Measurements from ENCODE around the gene ZC3H7A. TPM values are rescaled to one million over a fixed set of nuclear protein-coding genes. Genes with fewer than 3 reads are reported as not detected.

Gene ZC3H7A
- total RNA-seq, 2 donors from 2014 or later = 29.0 to 32.1 TPM

- Histone ChIP-seq H3K27ac (peak overlapping the region; percentile 93 to 98), H3K9me3 (no peaks in the 10 kb centered on the region), H3K36me3 (no peaks in the 10 kb centered on the region), H3K4me3 (peak overlapping the region; percentile 63 to 89), H3K27me3 (no peaks in the 10 kb centered on the region), H3K4me1 (peaks cover 0 to 60% of the 10 kb centered on the region in 2 donors)
- TF ChIP-seq CTCF (IDR thresholded peaks at IDR 0.05) = no peak
- DNase-seq (ENCODE audit: low spot score) = no peak
These were observed 870 bp upstream of the ZC3H7A start for GRCh38 chr16:11797957-11798299.

GRCh38 chr16:11796227-11797165 lies 562 bp downstream of the ZC3H7A start:
- Histone ChIP-seq H3K27ac (peak overlapping the region; percentile 98 to 100), H3K36me3 (no peaks in the 10 kb centered on the region), H3K9me3 (no peaks in the 10 kb centered on the region), H3K4me1 (peaks cover 0 to 68% of the 10 kb centered on the region in 2 donors), H3K27me3 (no peaks in the 10 kb centered on the region), H3K4me3 (peak overlapping the region; percentile 82 to 89)
- TF ChIP-seq CTCF (IDR thresholded peaks at IDR 0.05) = no peak
- peak; percentile 81 for DNase-seq (ENCODE audit: low spot score)

- Histone ChIP-seq H3K27me3 (no peaks in the 10 kb centered on the region), H3K36me3 (no peaks in the 10 kb centered on the region), H3K27ac (peak overlapping the region; percentile 98 to 100), H3K4me1 (peaks cover 0 to 75% of the 10 kb centered on the region in 2 donors), H3K4me3 (peak overlapping the region; percentile 82 to 89), H3K9me3 (no peaks in the 10 kb centered on the region)
- no peak for TF ChIP-seq CTCF (IDR thresholded peaks at IDR 0.05)
- no peak for DNase-seq (ENCODE audit: low spot score)
These were observed 1.2 kb downstream of the ZC3H7A start for GRCh38 chr16:11795887-11796226.

GRCh38 chr16:11794996-11795886 lies 1.8 kb downstream of the ZC3H7A start:
- no peak for DNase-seq (ENCODE audit: low spot score)
- peak overlapping the region; percentile 98 to 100 for H3K27ac ChIP-seq
- TF ChIP-seq CTCF (IDR thresholded peaks at IDR 0.05) = no peak
- H3K4me3 ChIP-seq = peak overlapping the region in 1 of 2 donors; percentile 89
- peaks cover 0 to 77% of the 10 kb centered on the region in 2 donors for H3K4me1 ChIP-seq
- no peaks in the 10 kb centered on the region for H3K27me3 ChIP-seq
- no peaks in the 10 kb centered on the region for H3K36me3 ChIP-seq
- no peaks in the 10 kb centered on the region for H3K9me3 ChIP-seq

GRCh38 chr16:11794447-11794846 lies 2.6 kb downstream of the ZC3H7A start:
- Histone ChIP-seq H3K4me3 (no peak overlapping the region), H3K9me3 (no peaks in the 10 kb centered on the region), H3K4me1 (peaks cover 0 to 72% of the 10 kb centered on the region in 2 donors), H3K27me3 (no peaks in the 10 kb centered on the region), H3K36me3 (no peaks in the 10 kb centered on the region), H3K27ac (peak overlapping the region; percentile 33 to 41)
- no peak for TF ChIP-seq CTCF (IDR thresholded peaks at IDR 0.05)
- DNase-seq (ENCODE audit: low spot score) = no peak

Data from right atrium auricular region (tissue), 2 donors.